Right ventricle myocardium superior (tissue), 1 donor: ENCODE results near the gene ATXN7L2. TPM values are rescaled to one million over a fixed set of nuclear protein-coding genes. Genes with fewer than 3 reads are reported as not detected.
A peak's percentile ranks its signal among the peaks of the same experiment; 100 is the strongest.
"Not testable (repeated sequence)": the region's sequence is repeated elsewhere in the genome, so short reads cannot be mapped to it uniquely, and the experiment has no call there.

Experiments used
- ATAC-seq: fragments of 200-7000 bp; cut with Tn5 transposase; one replicate; pipeline ENCODE4 v1.9.1; 2020; ENCODE audit warnings: mild to moderate bottlenecking; ENCODE audit not compliant: poor library complexity
- DNase-seq: peaks from one replicate; pipeline ENCODE4 v3.0.0-alpha.2; 2020
- intact Hi-C: fragments of 100-400 bp; cut with DNase I; formaldehyde crosslinking; loops from one replicate; pipeline ENCODE4 v1.11.2; 2022
- long read RNA-seq: library from polyadenylated mRNA; unstranded; transcript quantifications from one replicate; pipeline ENCODE4 v2.0.0, GENCODE V29; 2021
- total RNA-seq: library from RNA; stranded (reverse); fragmentation: NEBNext Ultra II Directional; extraction: Animal tissue kit (Norgen Biotek cat#: 25700); gene quantifications from one replicate; pipeline ENCODE4 v1.2.1, GENCODE V29; 2021
- donor health status: DM: no; HTN: yes; CAD: no; lungs with severe emphysema.

Gene ATXN7L2
- 2.4 TPM for total RNA-seq
- long read RNA-seq, partial matches to known transcripts = 0 of 6 reads
- long read RNA-seq, other reads (novel, unspliced or antisense) = 5 of 6 reads

- intact Hi-C loops = no loop called here
- peak; percentile 94 for DNase-seq
- ATAC-seq = peak; percentile 96
These were observed at the start of gene ATXN7L2 for GRCh38 chr1:109483672-109484518. Gene ATXN7L2 (plus strand): TSS chr1:109483905. CDS start chr1:109483954, 49 bp downstream.

- ATAC-seq = no peak
- intact Hi-C loops = no loop called here
- no peak for DNase-seq
These were observed 49.2 kb upstream of the ATXN7L2 start for GRCh38 chr1:109434484-109434883.

- DNase-seq (no peak), ATAC-seq (no peak)
- intact Hi-C loops = no loop called here
These were observed 44.9 kb upstream of the ATXN7L2 start for GRCh38 chr1:109438798-109439297.

- ATAC-seq = no peak
- intact Hi-C loops = loop anchor here (10.0 kb wide), 1 partner anchor 84 kb away; no protein-coding TSS in a partner anchor
- no peak for DNase-seq
These were observed 42.6 kb upstream of the ATXN7L2 start for GRCh38 chr1:109441069-109441468.

- DNase-seq = no peak
These were observed 40.2 kb upstream of the ATXN7L2 start for GRCh38 chr1:109443476-109443875.

GRCh38 chr1:109444346-109444745 is 39.4 kb upstream of the ATXN7L2 start:
- no peak for DNase-seq
- no peak for ATAC-seq
- intact Hi-C loops = loop anchor here (10.0 kb wide), 1 partner anchor 80 kb away; no protein-coding TSS in a partner anchor

More at GRCh38 chr1:109443476-109443875, 40.2 kb upstream of the ATXN7L2 start:
- no peak for ATAC-seq
- intact Hi-C loops = loop anchor here (10.0 kb wide), 1 partner anchor 81 kb away; no protein-coding TSS in a partner anchor

- intact Hi-C loops = loop anchor here (10.0 kb wide), 1 partner anchor 79 kb away; no protein-coding TSS in a partner anchor
- ATAC-seq, DNase-seq: not testable (repeated sequence)
These were observed 37.6 kb upstream of the ATXN7L2 start for GRCh38 chr1:109445949-109446695.

GRCh38 chr1:109447524-109447923 is 36.2 kb upstream of the ATXN7L2 start:
- no peak for ATAC-seq
- intact Hi-C loops = loop anchor here (10.0 kb wide), 1 partner anchor 77 kb away; no protein-coding TSS in a partner anchor
- DNase-seq = no peak

- no peak for ATAC-seq
- DNase-seq = no peak
- intact Hi-C loops = no loop called here
These were observed 29.1 kb upstream of the ATXN7L2 start for GRCh38 chr1:109454497-109455133.

GRCh38 chr1:109457819-109458218 is 25.9 kb upstream of the ATXN7L2 start:
- intact Hi-C loops = no loop called here
- DNase-seq (no peak), ATAC-seq (no peak)

- intact Hi-C loops = no loop called here
- no peak for DNase-seq
These were observed 17.6 kb upstream of the ATXN7L2 start for GRCh38 chr1:109466125-109466451.

GRCh38 chr1:109466452-109467300 is 17.0 kb upstream of the ATXN7L2 start, which contains the start of gene SYPL2:
Gene SYPL2 (plus strand): TSS chr1:109466546. CDS start chr1:109466844, 298 bp downstream.
- peak; percentile 92 for ATAC-seq
- intact Hi-C loops = no loop called here
- DNase-seq = peak; percentile 79

More at GRCh38 chr1:109466125-109466451, 17.6 kb upstream of the ATXN7L2 start:
- ATAC-seq = no peak

- ATAC-seq (peak; percentile 64), DNase-seq (peak; percentile 50)
- intact Hi-C loops = no loop called here
These were observed 16.4 kb upstream of the ATXN7L2 start for GRCh38 chr1:109467301-109467777.

- no peak for ATAC-seq
- no peak for DNase-seq
- intact Hi-C loops = no loop called here
These were observed 15.6 kb upstream of the ATXN7L2 start for GRCh38 chr1:109468061-109468460.

- no peak for DNase-seq
- intact Hi-C loops = no loop called here
- no peak for ATAC-seq
These were observed 14.8 kb upstream of the ATXN7L2 start for GRCh38 chr1:109468903-109469302.

- ATAC-seq (no peak), DNase-seq (no peak)
- intact Hi-C loops = no loop called here
These were observed 13.5 kb upstream of the ATXN7L2 start for GRCh38 chr1:109470245-109470644.

GRCh38 chr1:109472779-109473178 is 10.9 kb upstream of the ATXN7L2 start:
- intact Hi-C loops = no loop called here
- ATAC-seq = peak; percentile 21

More at GRCh38 chr1:109472779-109473178, 10.9 kb upstream of the ATXN7L2 start:
- no peak for DNase-seq
